PC-3 (cell line): ENCODE measurements around the gene TMTC2.

Experiments used
- EZH2 ChIP-seq: fragments of 300-600 bp; sonication (generic); IDR thresholded peaks from one replicate; pipeline ENCODE4 v1.6.1; 2017; ENCODE audit warnings: antibody characterized with exemption, mild to moderate bottlenecking, low read length; ENCODE audit not compliant: unreplicated experiment
- TF ChIP-seq, protein P1 (sequence below): fragments of 300-600 bp; sonication (generic); conservative IDR thresholded peaks from 2 replicates; pipeline ENCODE4 v1.5.1; 2017; ENCODE audit warnings: antibody characterized with exemption, low read depth, mild to moderate bottlenecking, low read length

DNA sequence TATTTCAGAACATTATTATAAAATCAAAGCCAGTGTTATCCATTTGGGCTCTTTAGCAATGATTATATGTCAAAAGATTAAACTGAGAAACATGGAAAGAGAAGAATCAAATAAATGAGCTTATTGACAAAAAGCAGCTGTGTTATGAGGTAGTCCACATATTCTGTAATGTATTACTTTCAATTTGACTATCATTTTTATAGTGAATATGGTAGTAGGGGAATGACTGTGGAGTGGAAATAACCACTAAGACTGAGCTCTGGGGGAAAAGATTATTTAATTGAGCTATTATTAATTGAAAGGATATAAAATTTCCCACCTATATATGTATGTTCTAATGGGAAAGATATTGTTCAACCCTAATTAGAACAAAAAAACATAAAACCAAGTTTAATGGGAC, 381.3 kb downstream of the TMTC2 start:
- TF ChIP-seq, protein P1, sequence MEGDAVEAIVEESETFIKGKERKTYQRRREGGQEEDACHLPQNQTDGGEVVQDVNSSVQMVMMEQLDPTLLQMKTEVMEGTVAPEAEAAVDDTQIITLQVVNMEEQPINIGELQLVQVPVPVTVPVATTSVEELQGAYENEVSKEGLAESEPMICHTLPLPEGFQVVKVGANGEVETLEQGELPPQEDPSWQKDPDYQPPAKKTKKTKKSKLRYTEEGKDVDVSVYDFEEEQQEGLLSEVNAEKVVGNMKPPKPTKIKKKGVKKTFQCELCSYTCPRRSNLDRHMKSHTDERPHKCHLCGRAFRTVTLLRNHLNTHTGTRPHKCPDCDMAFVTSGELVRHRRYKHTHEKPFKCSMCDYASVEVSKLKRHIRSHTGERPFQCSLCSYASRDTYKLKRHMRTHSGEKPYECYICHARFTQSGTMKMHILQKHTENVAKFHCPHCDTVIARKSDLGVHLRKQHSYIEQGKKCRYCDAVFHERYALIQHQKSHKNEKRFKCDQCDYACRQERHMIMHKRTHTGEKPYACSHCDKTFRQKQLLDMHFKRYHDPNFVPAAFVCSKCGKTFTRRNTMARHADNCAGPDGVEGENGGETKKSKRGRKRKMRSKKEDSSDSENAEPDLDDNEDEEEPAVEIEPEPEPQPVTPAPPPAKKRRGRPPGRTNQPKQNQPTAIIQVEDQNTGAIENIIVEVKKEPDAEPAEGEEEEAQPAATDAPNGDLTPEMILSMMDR: no peak
- no peak for TF ChIP-seq EZH2
